ENCODE measurements around the gene KCNQ1. TPM values are rescaled to one million over a fixed set of nuclear protein-coding genes. Genes with fewer than 3 reads are reported as not detected.

The KCNQ1 gene
- polyA plus RNA-seq, 1 of the 3 experiments (the other 2 are of a cell fraction) = 0.05 TPM

DNA sequence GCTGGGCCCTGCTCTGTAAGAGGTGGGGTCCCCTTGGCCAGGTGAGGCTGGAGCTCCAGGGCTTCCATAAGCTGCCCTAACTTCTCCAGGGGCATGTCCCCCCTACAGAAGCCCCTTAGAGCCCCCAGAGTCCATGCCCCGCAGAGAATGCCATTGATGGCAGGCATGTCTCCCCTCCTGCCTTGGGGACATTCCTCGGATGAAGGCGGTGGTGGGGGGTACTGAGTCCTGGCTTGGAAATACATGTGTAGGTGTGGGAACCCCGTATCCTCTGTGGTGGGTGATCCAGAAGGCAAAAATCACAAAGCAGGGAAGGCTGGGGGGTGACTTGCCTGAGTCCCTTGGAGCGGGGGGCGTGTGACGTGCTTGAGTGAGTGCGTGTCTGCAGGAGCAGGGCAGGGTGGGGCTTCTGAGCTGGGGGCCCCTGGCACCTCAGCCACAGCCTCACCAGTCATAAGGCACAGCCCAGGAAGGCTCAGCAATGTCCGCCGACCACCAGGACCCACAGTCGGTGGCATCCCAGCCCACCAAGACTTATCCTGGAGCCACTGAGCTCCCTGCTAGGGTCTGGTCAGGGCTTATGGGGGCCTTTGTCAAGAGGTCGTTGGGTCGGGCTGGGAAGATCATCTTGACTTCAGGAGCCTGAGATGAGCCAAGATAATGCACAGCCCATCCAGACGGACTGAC lies 324.7 kb downstream of the KCNQ1 start:
- no peak for TF ChIP-seq TAF1 (IDR thresholded peaks at IDR 0.05; ENCODE audit: borderline replicate concordance, low read depth, low read length)
- no peak for TF ChIP-seq TEAD4 (IDR thresholded peaks at IDR 0.05; ENCODE audit: borderline replicate concordance, insufficient read depth)
- TF ChIP-seq, protein P1, sequence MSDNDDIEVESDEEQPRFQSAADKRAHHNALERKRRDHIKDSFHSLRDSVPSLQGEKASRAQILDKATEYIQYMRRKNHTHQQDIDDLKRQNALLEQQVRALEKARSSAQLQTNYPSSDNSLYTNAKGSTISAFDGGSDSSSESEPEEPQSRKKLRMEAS (IDR thresholded peaks at IDR 0.05; ENCODE audit: low read depth) = no peak
- TF ChIP-seq FOSL2 (IDR thresholded peaks at IDR 0.05; ENCODE audit: borderline replicate concordance, low read depth) = no peak
- TF ChIP-seq RXRA (IDR thresholded peaks at IDR 0.05; ENCODE audit: borderline replicate concordance, low read depth) = no peak
- H4K20me1 ChIP-seq (ENCODE audit: insufficient read depth) = no peaks in the 10 kb centered on the region
- peaks cover 4% of the 10 kb centered on the region for H3F3A ChIP-seq (replicated peaks; ENCODE audit: insufficient read depth)
- H3K9me3 ChIP-seq = no peaks in the 10 kb centered on the region
- no peak overlapping the region for H2AFZ ChIP-seq (ENCODE audit: low read depth)
- no peak overlapping the region for H3K27ac ChIP-seq (ENCODE audit: low read depth in 2 of 2, low read length in 1 of 2)
- peaks cover 4 to 16% of the 10 kb centered on the region in 2 experiments; a peak in 2 of 4 replicates for H3K4me1 ChIP-seq (ENCODE audit: control insufficient read depth in 1 of 2, insufficient read depth in 2 of 2, low read depth in 1 of 2, low read length in 1 of 2)
- ChIA-PET CTCF (interaction anchor here (0.7 to 1.4 kb wide), 2 partner anchors 9 to 239 kb away, joined by 3 to 5 read pairs; no protein-coding TSS in a partner anchor), POLR2A (no interaction called here)
- whole genome bisulfite sequencing (ENCODE audit: low lambda C conversion rate) = 92% methylated on average over 10 of the region's 14 CpGs
- H3K9ac ChIP-seq = no peak overlapping the region
- no peak overlapping the region for H3K4me3 ChIP-seq (ENCODE audit: low read depth in 2 of 2, low read length in 1 of 2)
- no peaks in the 10 kb centered on the region for H3K9me2 ChIP-seq
- H3K4me2 ChIP-seq = peak overlapping the region; percentile 47; the same call in 1 of the 2 replicates
- H3K27me3 ChIP-seq (ENCODE audit: insufficient read depth) = no peaks in the 10 kb centered on the region
- no peak for DNase-seq
- no peaks in the 10 kb centered on the region for H3K79me2 ChIP-seq (ENCODE audit: insufficient read depth)
- H3K36me3 ChIP-seq (replicated peaks in 1 of 2; ENCODE audit: control insufficient read depth in 1 of 2, insufficient read depth in 2 of 2, low read length in 1 of 2) = no peaks in the 10 kb centered on the region

DNA sequence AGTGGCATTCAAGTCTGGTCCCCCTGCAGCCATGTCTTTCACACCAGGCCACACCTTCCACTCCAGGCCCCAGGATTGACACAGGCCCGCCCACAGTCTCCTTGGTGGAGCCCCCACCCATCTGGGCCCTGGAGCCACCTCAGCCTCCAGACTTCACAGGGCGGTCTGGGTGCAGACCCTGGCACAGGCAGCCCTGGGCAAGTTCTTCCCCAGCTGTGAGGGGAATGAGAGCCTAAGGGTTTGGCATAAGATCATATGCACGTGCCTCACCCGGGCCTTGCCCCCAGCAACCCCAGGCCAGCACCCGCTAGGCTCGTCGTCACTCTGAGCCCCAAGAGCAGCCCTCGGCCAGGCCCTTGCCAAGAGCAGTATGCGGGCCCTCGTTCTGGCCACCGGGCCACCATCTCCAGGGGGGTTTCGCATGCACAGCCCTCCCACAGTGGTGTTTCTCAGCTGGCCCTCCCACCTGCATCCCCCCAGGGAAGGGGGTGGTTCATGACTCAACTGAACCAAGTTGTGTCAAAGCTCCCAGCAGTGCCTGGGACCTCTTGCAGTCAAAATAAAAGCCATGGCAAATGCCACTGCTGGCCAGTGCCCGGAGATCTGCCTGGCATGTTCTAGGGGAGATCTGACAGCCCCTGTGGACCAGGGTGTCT lies 325.4 kb downstream of the KCNQ1 start:
- no peaks in the 10 kb centered on the region for H3K9me3 ChIP-seq
- H3K27ac ChIP-seq (ENCODE audit: low read depth in 2 of 2, low read length in 1 of 2) = no peak overlapping the region
- H3F3A ChIP-seq (replicated peaks; ENCODE audit: insufficient read depth) = no peaks in the 10 kb centered on the region
- H3K4me3 ChIP-seq (ENCODE audit: low read depth in 2 of 2, low read length in 1 of 2) = no peak overlapping the region
- no peaks in the 10 kb centered on the region for H3K79me2 ChIP-seq (ENCODE audit: insufficient read depth)
- 72% methylated on average over 8 of the region's 13 CpGs for WGBS (ENCODE audit: low lambda C conversion rate)
- ChIA-PET CTCF (interaction anchor here (1.4 to 1.5 kb wide), 2 partner anchors 8 to 239 kb away, joined by 5 to 6 read pairs; no protein-coding TSS in a partner anchor), POLR2A (no interaction called here)
- no peak overlapping the region for H2AFZ ChIP-seq (ENCODE audit: low read depth)
- no peaks in the 10 kb centered on the region for H4K20me1 ChIP-seq (ENCODE audit: insufficient read depth)
- no peaks in the 10 kb centered on the region for H3K9me2 ChIP-seq
- no peaks in the 10 kb centered on the region for H3K27me3 ChIP-seq (ENCODE audit: insufficient read depth)
- H3K9ac ChIP-seq = no peak overlapping the region
- DNase-seq = no peak
- H3K4me2 ChIP-seq = no peak overlapping the region
- H3K36me3 ChIP-seq (replicated peaks in 1 of 2; ENCODE audit: control insufficient read depth in 1 of 2, insufficient read depth in 2 of 2, low read length in 1 of 2) = no peaks in the 10 kb centered on the region
- TF ChIP-seq, protein P2, sequence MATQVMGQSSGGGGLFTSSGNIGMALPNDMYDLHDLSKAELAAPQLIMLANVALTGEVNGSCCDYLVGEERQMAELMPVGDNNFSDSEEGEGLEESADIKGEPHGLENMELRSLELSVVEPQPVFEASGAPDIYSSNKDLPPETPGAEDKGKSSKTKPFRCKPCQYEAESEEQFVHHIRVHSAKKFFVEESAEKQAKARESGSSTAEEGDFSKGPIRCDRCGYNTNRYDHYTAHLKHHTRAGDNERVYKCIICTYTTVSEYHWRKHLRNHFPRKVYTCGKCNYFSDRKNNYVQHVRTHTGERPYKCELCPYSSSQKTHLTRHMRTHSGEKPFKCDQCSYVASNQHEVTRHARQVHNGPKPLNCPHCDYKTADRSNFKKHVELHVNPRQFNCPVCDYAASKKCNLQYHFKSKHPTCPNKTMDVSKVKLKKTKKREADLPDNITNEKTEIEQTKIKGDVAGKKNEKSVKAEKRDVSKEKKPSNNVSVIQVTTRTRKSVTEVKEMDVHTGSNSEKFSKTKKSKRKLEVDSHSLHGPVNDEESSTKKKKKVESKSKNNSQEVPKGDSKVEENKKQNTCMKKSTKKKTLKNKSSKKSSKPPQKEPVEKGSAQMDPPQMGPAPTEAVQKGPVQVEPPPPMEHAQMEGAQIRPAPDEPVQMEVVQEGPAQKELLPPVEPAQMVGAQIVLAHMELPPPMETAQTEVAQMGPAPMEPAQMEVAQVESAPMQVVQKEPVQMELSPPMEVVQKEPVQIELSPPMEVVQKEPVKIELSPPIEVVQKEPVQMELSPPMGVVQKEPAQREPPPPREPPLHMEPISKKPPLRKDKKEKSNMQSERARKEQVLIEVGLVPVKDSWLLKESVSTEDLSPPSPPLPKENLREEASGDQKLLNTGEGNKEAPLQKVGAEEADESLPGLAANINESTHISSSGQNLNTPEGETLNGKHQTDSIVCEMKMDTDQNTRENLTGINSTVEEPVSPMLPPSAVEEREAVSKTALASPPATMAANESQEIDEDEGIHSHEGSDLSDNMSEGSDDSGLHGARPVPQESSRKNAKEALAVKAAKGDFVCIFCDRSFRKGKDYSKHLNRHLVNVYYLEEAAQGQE (IDR thresholded peaks at IDR 0.05; ENCODE audit: low read depth, low read length) = no peak
- TF ChIP-seq, protein P3, sequence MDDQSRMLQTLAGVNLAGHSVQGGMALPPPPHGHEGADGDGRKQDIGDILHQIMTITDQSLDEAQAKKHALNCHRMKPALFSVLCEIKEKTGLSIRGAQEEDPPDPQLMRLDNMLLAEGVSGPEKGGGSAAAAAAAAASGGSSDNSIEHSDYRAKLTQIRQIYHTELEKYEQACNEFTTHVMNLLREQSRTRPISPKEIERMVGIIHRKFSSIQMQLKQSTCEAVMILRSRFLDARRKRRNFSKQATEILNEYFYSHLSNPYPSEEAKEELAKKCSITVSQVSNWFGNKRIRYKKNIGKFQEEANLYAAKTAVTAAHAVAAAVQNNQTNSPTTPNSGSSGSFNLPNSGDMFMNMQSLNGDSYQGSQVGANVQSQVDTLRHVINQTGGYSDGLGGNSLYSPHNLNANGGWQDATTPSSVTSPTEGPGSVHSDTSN (IDR thresholded peaks at IDR 0.05) = no peak
- no peak for TF ChIP-seq MXI1 (IDR thresholded peaks at IDR 0.05; ENCODE audit: low read depth, low read length)
- TF ChIP-seq EP300 (IDR thresholded peaks at IDR 0.05; ENCODE audit: borderline replicate concordance in 1 of 2, low read depth in 1 of 2, low read length in 1 of 2) = no peak
- no peak for TF ChIP-seq FOXJ3 (CRISPR knock-in tag; IDR thresholded peaks at IDR 0.05)
- H3K4me1 ChIP-seq (ENCODE audit: control insufficient read depth in 1 of 2, insufficient read depth in 2 of 2, low read depth in 1 of 2, low read length in 1 of 2) = peaks cover 4 to 21% of the 10 kb centered on the region in 2 experiments; a peak in 1 of 4 replicates

All from SK-N-SH (cell line).